DOHH2 (cell line): ENCODE data around the gene TESK1.

Experiments
- H3F3A ChIP-seq: fragments of 200-600 bp; sonication (generic), shearing (Covaris generic); 2 replicates; pipeline ENCODE4 v1.6.0; 2016; ENCODE audit warnings: antibody characterized with exemption, mild to moderate bottlenecking; ENCODE audit not compliant: control insufficient read depth, insufficient read depth
- H3K27ac ChIP-seq: fragments of 200-600 bp; sonication (generic); 2 replicates; pipeline ENCODE4 v1.5.1; 2014; ENCODE audit warnings: low read depth, mild to moderate bottlenecking, low read length, moderate library complexity
- H3K27me3 ChIP-seq: fragments of 200-600 bp; sonication (generic); 2 replicates; pipeline ENCODE4 v1.6.1; 2014; ENCODE audit warnings: mild to moderate bottlenecking, low read length, mixed read lengths; ENCODE audit not compliant: control insufficient read depth
- H3K36me3 ChIP-seq: fragments of 200-600 bp; sonication (generic); 2 replicates; pipeline ENCODE4 v1.6.1; 2014; ENCODE audit warnings: mild to moderate bottlenecking, low read length, moderate library complexity, mixed read lengths; ENCODE audit not compliant: control insufficient read depth
- H3K4me1 ChIP-seq: fragments of 200-600 bp; sonication (generic); 2 replicates; pipeline ENCODE4 v1.6.1; 2014; ENCODE audit warnings: mild to moderate bottlenecking, low read length, mixed read lengths; ENCODE audit not compliant: control insufficient read depth
- H3K4me2 ChIP-seq: fragments of 200-600 bp; sonication (generic); 2 replicates; pipeline ENCODE4 v1.6.0; 2014; ENCODE audit warnings: mild to moderate bottlenecking, low read length, moderate library complexity
- H3K4me3 ChIP-seq: fragments of 200-600 bp; sonication (generic); 2 replicates; pipeline ENCODE4 v1.5.1; 2014; ENCODE audit warnings: mild to moderate bottlenecking, low read length, mixed read lengths
- H3K79me2 ChIP-seq: fragments of 200-600 bp; sonication (generic); 2 replicates; pipeline ENCODE4 v1.6.1; 2014; ENCODE audit warnings: mild to moderate bottlenecking, low read length, mixed read lengths; ENCODE audit not compliant: control insufficient read depth
- H3K9me2 ChIP-seq: fragments of 200-600 bp; sonication (generic); replicated peaks from 2 replicates; pipeline ENCODE4 v1.6.1; 2014; ENCODE audit warnings: mild to moderate bottlenecking, low read length, mixed read lengths; ENCODE audit not compliant: control insufficient read depth
- H3K9me3 ChIP-seq: fragments of 200-600 bp; sonication (generic); 2 replicates; pipeline ENCODE4 v1.6.1; 2014; ENCODE audit warnings: antibody characterized with exemption, low read length, mixed read lengths; ENCODE audit not compliant: control insufficient read depth, insufficient read depth
- H4K20me1 ChIP-seq: fragments of 200-600 bp; sonication (generic); 2 replicates; pipeline ENCODE4 v1.6.0; 2014; ENCODE audit warnings: low read depth, mild to moderate bottlenecking, antibody characterized with exemption, low read length, moderate library complexity; ENCODE audit not compliant: control insufficient read depth, insufficient read depth
- EZH2phosphoT487 ChIP-seq: fragments of 200-600 bp; sonication (generic); IDR thresholded peaks from 2 replicates; pipeline ENCODE4 v1.6.1; 2017; ENCODE audit warnings: borderline replicate concordance, mild to moderate bottlenecking, antibody characterized with exemption, low read length, moderate library complexity, mixed read lengths
- TF ChIP-seq, protein P1 (sequence below): fragments of 200-600 bp; sonication (generic); IDR thresholded peaks from one replicate; pipeline ENCODE4 v1.5.1; 2014; ENCODE audit warnings: antibody characterized with exemption, mild to moderate bottlenecking, low read depth, low read length; ENCODE audit not compliant: poor library complexity, severe bottlenecking

The TESK1 gene

DNA sequence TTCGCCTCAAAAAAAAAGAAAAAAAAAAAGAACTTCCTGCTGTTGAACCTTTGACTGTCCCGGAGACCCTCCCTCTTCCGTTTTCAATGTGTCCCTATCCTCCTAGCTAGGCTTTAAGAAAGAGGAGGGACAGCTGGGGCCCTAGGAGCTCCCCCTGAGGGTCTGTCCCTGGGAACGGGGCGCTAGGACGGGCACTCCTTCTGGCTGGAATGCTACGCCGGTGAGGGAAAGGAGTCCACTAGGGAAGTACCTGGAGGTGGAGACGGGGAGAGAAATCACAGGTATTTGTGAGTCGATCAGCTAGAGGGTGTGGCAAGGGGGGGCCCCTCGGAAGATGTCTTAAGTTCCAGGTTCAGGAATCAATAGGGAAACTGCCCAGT lies 41.1 kb downstream of the TESK1 start:
- peaks cover 19% of the 10 kb centered on the region for H3K36me3 ChIP-seq
- H3K27me3 ChIP-seq = no peaks in the 10 kb centered on the region
- peak overlapping the region; percentile 87 for H3K27ac ChIP-seq
- H3K9me3 ChIP-seq = no peaks in the 10 kb centered on the region
- H3K4me1 ChIP-seq = peaks cover 46% of the 10 kb centered on the region
- peak overlapping the region; percentile 85 for H3K4me3 ChIP-seq
- H3K4me2 ChIP-seq = peak overlapping the region; percentile 96
- TF ChIP-seq, protein P1, sequence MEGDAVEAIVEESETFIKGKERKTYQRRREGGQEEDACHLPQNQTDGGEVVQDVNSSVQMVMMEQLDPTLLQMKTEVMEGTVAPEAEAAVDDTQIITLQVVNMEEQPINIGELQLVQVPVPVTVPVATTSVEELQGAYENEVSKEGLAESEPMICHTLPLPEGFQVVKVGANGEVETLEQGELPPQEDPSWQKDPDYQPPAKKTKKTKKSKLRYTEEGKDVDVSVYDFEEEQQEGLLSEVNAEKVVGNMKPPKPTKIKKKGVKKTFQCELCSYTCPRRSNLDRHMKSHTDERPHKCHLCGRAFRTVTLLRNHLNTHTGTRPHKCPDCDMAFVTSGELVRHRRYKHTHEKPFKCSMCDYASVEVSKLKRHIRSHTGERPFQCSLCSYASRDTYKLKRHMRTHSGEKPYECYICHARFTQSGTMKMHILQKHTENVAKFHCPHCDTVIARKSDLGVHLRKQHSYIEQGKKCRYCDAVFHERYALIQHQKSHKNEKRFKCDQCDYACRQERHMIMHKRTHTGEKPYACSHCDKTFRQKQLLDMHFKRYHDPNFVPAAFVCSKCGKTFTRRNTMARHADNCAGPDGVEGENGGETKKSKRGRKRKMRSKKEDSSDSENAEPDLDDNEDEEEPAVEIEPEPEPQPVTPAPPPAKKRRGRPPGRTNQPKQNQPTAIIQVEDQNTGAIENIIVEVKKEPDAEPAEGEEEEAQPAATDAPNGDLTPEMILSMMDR = no peak
- TF ChIP-seq EZH2phosphoT487 = no peak
- no peaks in the 10 kb centered on the region for H3K9me2 ChIP-seq
- H4K20me1 ChIP-seq = no peaks in the 10 kb centered on the region
- H3K79me2 ChIP-seq = peaks cover 22% of the 10 kb centered on the region
- H3F3A ChIP-seq = peaks cover 29% of the 10 kb centered on the region

DNA sequence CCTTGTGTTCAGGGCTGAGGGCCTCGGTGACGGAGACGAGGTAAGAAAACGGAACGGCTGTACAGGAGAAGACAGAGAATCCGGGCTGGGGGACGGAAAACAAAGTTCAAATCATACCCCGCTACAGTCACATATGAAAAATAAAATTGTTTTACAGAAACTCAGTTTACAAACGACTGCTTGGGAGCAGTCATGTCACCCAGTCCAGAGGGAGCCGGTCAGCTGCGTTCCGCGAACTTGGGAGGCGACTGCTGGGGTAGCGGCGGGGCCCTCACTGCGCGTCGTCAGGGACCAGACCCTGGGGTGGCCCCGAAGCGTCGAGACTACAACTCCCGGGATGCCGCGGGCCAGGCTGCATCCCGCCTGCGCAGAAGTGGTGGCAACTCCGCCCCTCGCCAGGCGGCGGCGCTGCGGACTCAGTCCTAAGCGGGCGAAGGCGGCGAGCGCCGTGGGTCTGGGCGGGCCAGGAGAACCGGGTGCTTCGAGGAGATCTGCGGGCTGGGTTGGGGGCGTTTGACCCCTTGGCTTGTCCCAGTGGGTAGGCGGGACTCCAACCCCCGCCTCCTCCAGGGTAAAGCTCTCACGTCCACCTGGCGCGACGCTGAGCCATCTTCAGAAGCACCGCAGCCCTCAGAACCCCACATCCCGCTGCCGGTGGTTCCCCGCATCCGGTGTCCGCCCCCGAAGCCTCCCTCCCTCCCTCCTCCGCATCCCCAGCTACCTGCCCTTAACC lies 41.6 kb downstream of the TESK1 start:
- peak overlapping the region; percentile 85 for H3K4me3 ChIP-seq
- TF ChIP-seq, protein P1 = peak; percentile 88
- TF ChIP-seq EZH2phosphoT487 = no peak
- H3F3A ChIP-seq = peaks cover 34% of the 10 kb centered on the region
- peaks cover 19% of the 10 kb centered on the region for H3K36me3 ChIP-seq
- peak overlapping the region; percentile 87 for H3K27ac ChIP-seq
- H3K4me1 ChIP-seq = peaks cover 51% of the 10 kb centered on the region
- no peaks in the 10 kb centered on the region for H4K20me1 ChIP-seq
- peaks cover 25% of the 10 kb centered on the region for H3K79me2 ChIP-seq
- no peaks in the 10 kb centered on the region for H3K9me3 ChIP-seq
- H3K9me2 ChIP-seq = no peaks in the 10 kb centered on the region
- peak overlapping the region; percentile 96 for H3K4me2 ChIP-seq
- no peaks in the 10 kb centered on the region for H3K27me3 ChIP-seq

DNA sequence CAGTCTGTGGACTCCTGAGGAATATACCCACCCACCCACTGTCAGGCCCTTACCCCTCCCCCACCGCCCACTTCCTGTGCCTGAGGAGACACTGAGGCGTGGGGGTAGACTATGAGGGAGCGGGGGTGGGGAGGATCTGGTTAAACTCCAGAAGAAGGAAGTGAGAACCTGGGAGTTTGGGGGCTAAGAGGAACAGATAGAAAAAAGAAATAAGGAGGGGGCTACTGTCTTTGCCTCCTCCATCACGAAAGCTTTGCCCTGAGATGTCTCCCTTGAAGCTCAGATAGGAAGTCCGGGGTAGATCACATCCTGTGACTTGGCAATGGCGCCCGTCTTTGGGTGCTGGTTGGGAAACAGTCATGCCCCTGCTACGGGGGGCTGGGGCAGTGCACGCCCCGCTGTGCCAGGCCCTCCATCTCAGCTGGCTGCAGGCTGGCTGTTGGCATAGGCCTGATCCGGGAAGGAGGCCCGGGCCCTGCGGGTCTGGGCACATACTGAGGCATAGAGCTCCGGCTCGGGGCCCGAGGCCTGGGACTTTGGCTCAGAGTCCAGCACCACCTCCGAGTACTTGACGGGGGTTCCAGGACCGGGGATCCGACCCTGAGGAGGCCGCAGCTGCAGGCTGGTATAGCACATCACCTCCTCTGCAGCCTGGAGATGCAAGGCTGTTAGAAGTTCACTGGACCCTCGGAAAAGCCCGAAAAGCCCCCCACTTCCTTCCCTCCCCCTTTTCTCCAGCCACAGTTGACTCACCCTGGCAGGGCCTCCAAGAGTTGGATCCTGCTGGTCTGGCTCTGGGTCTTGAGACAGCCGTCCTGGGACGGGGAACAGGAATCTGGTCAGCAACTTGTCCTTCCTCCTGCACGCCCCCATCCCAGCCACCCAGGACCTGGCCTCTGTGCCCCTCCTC lies 44.6 kb downstream of the TESK1 start:
- peaks cover 19% of the 10 kb centered on the region for H3K36me3 ChIP-seq
- H3K9me3 ChIP-seq = no peaks in the 10 kb centered on the region
- H3K4me2 ChIP-seq = peak overlapping the region; percentile 96
- TF ChIP-seq EZH2phosphoT487 = no peak
- TF ChIP-seq, protein P1 = no peak
- no peaks in the 10 kb centered on the region for H3K27me3 ChIP-seq
- no peaks in the 10 kb centered on the region for H4K20me1 ChIP-seq
- peaks cover 32% of the 10 kb centered on the region for H3F3A ChIP-seq
- peak overlapping the region; percentile 87 for H3K27ac ChIP-seq
- H3K9me2 ChIP-seq = no peaks in the 10 kb centered on the region
- H3K4me1 ChIP-seq = peaks cover 58% of the 10 kb centered on the region
- peaks cover 25% of the 10 kb centered on the region for H3K79me2 ChIP-seq
- peak overlapping the region; percentile 85 for H3K4me3 ChIP-seq
